Middle frontal gyrus (tissue), 1 donor: ENCODE results near the gene ERCC4.

Experiments used
- DNase-seq: peaks from one replicate; pipeline ENCODE4 v3.0.0-alpha.2; 2015; ENCODE audit warnings: low spot score; ENCODE audit errors: extremely low spot score

The ERCC4 gene

DNA sequence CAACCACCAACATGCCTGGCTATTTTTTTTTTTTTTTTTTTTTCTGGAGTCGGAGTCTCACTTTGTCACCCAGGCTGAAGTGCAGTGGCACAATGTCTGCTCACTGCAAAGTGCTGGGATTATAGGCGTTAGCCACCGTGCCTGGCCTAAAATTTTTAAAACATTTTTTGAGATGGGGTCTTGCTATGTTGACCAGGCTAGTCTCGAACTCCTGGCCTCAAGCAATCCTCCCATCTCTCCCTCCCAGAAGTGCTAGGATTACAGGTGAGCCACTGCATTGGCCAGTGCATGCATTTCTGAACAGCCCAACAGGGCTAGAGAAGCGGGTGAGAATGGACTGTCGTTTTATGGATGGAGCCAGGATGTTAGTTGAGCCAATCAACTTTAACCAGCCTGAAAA, 72.4 kb downstream of the ERCC4 start:
- no peak for DNase-seq

- no peak for DNase-seq
Measured at GRCh38 chr16:13992976-13993375, 73.0 kb downstream of the ERCC4 start.

GRCh38 chr16:13994239-13995106, 74.5 kb downstream of the ERCC4 start:
- no peak for DNase-seq

DNA sequence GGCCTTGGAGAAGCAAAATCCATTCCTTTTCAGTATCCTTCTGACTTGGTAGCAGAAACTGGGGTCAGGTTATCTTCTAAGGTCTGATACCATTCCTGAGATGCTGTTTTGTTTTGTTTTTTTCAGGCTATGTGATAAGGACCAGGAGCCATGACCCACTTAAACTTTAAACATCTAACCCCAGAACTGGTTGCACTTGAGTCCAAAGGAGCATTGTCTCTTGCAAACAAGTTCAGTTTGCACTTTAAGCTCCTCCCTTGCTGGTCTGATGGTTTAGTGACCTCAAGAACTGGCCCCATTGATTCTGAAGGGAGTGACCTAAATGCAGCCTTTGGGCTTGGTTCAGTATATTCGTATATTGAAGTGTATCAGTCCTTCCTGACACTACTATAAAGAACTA, 75.2 kb downstream of the ERCC4 start:
- DNase-seq, result no peak

DNA sequence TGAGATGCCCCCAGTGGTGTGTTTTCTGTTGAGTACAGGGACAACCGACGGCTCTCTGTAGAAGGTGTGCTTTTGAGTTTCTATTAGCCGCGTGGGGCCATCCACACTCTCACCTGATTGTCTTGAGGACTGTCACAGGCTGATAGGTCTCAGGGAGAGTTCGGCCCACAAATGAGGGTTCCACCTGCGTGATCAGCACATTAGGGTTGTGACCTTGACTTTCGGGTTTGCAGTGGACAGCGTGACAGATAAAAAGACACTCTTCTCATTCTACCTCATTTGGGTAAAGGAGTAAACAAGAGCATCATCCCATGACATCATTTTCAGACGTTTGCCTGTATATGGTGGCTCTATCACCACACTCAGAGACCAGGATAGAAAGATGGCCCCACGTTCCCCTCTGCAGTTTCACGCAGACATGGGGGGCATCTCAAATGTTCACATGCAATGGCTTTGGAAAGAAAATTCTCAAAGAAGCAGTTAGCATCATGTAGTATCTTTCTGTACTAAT, 76.9 kb downstream of the ERCC4 start:
- DNase-seq, result no peak

DNA sequence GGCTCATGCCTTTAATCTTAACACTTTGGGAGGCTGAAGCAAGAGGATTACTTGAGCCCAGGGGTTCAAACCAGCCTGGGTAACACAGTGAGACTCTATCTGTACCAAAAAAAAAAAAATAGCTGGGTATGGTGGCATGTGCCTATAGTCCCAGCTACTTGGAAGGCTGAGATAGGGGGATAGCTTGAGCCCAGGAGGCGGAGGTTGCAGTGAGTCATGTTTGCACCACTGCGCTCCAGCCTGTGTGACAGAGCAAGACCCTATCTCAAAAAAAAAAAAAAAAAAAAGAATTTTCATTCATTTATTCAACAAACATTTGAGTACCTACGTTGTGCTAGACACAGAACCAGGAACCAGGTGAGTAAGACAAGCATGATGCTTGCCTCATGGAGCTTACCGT, 77.6 kb downstream of the ERCC4 start:
- DNase-seq, result no peak

- no peak for DNase-seq
Measured at GRCh38 chr16:13997933-13998332, 78.0 kb downstream of the ERCC4 start.

DNA sequence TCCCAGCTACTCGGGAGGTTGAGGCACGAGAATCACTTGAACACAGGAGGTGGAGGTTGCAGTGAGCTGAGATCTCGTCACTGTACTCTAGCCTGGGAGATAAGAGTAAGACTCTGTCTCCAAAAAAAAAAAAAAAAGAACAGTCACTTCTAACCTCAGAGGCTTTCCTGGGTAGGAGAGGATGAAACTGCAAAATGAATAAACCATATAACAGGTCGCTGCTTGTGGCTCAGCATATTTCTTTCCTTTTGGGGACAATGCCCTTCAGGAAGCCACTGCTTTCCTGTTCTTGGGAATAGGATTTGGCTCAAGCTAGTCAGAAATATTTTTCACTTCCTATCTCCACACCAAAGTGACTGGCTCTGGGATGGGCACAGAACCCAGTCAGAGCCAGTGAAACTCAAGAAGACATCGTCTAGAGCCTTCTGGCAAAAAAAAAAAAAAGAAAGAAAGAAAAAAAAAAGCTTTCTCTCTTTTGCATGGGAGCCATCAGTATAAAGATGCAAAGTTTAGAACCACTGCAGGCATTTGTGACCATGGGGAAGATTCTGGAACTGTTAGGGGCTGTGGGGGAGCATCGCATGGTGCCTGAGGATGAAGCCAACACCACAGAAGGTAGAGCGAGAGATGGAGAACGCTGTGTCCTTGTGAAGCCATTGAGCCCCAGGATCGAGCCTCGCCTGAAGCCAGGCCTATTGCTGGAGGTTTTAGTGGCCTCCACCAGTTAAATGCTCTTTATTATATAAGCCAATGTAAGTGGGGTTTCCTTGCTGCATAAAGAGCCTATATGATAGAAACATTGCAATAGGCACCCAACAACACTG, 79.3 kb downstream of the ERCC4 start:
- DNase-seq, result no peak

DNA sequence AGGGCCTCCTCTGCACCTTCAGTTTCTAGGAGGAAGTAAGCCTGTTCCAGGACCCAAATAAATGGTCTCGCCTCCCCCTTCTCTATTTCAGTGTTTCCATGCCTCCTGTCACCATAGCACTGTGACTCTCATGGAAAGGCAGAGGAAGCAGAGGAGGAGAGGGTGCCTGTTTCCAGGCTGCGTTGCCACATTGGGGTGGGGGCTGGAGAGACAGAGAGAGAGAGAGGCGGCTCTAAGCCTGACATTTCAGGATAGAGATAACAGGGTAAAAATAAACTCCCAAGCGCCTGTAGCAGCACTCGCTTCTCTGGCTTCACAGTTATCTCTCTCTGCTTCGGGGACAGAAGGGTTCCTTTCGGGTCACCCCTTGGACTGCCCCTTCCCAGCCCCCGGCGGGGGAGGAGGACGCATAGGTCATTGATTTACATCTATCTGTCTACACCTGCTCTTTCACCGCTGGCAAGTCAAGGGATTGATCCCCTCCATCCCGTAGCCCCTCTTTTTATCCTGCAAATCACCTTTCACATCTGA, 80.0 kb downstream of the ERCC4 start:
- DNase-seq, result peak; percentile 53

DNA sequence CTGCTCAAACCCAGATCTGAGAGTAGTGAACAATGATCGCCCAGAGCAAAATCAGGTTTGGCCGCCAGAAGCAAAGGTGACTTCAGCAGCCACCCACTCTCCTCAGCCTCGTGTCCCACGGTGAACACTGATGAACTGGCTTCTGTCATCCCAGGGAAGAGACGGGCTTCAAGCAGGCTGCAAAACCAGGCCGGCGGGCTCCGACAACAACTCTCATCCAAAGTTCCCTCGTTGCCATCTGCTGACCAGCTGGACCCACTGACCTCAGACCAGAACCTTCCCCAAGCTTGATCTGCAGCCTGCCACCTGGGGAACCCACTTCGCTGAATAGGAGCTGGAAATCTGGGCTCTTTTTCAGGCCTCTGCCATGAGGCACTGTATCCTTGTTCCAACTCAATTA, 81.6 kb downstream of the ERCC4 start:
- DNase-seq, result no peak
